NOMO-1 treated with DMSO at 0.1 percent for 48 hours (cell line): ENCODE results near the gene IL31RA.

ENCODE experiments used
- DNase-seq: peaks from one replicate; lab custom pipeline; 2025; ENCODE audit not compliant: unreplicated experiment; lab: John Stamatoyannopoulos, UW

IL31RA gene

GRCh38 chr5:55900776-55901175 lies 49.6 kb downstream of the IL31RA start:
- DNase-seq, result no peak

GRCh38 chr5:55902696-55903095 lies 51.5 kb downstream of the IL31RA start:
- DNase-seq, result no peak

- DNase-seq, result peak; percentile 92
These were observed 52.1 kb downstream of the IL31RA start for GRCh38 chr5:55903121-55903701.

GRCh38 chr5:55904152-55904551 lies 53.0 kb downstream of the IL31RA start:
- DNase-seq, result no peak

- DNase-seq, result no peak
These were observed 54.1 kb downstream of the IL31RA start for GRCh38 chr5:55905251-55905650.

GRCh38 chr5:55907927-55908326 lies 56.8 kb downstream of the IL31RA start:
- no peak for DNase-seq

DNA sequence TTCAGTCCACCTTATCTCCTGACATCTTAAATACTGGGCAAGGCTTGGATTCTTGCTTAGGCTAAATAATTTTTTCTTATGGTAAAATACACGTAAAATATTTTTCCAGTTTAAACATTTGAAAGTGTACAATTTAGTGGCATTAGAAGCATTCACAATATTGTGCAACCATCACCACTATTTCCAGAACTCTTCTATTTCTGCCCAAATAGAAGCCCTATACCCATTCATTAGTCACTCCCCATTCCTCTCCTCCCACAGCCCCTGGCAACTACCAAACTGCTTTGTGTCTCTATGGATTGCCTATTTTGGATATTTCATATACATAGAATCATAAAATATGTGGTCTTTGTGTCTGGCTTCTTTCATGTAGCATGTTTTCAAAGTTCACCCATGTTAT lies 57.6 kb downstream of the IL31RA start:
- no peak for DNase-seq

GRCh38 chr5:55911784-55912653 lies 60.9 kb downstream of the IL31RA start:
- DNase-seq, result no peak

- no peak for DNase-seq
These were observed 62.6 kb downstream of the IL31RA start for GRCh38 chr5:55913466-55914413.

GRCh38 chr5:55914971-55915370 lies 63.8 kb downstream of the IL31RA start:
- DNase-seq, result no peak

DNA sequence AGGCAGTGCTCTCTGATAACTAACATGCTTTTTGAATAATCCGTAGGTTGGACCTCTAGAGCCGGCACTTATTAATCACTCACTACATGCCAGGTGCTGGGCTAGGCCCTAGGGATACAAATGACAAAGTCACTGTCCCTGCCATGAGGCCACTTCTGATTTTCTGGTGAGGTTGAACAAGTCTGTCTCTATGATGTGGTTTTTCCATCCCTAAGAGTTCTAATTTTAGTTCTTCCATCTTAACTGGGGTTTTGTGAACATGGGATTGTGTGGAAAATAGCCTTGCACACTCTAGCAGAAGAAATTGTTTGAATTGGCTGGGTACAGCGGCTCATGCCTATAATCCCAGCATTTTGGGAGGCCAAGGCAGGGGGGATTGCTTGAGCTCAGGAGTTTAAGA lies 64.6 kb downstream of the IL31RA start:
- DNase-seq, result no peak

- DNase-seq, result no peak
These were observed 65.8 kb downstream of the IL31RA start for GRCh38 chr5:55916986-55917385.

DNA sequence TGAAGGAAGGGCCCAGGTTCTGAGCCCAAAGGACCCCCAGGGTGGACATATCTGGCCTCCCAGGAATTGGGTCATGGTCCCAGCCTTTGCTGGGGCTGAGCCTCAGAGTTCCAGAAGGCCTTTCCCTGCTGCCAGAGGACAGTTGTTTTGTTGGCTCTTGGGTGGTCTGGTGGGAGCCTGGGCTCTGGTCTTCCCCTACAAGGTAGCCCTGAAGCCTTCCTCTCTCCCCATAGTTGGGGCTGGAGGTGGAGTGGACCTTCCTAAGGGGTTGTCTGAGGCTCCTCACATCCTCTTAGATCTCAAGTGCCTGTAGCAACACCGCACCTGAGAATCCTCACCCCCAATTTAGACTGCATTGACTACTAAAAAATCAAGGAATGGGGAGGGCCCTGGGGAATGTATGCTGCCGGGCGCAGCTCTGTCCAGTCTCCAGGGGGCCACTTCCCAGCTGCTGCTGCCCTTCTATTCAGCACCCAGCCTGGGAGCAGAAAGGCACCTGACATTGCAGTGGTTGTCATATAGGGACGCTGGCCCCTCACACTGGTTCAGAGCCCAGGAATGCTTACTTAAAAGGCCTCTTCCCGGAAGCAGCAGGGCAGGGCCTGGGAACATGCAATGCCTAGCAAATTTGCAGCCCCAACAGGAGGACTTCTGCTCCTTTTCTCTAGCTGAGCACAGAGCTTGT lies 66.4 kb downstream of the IL31RA start:
- no peak for DNase-seq

DNA sequence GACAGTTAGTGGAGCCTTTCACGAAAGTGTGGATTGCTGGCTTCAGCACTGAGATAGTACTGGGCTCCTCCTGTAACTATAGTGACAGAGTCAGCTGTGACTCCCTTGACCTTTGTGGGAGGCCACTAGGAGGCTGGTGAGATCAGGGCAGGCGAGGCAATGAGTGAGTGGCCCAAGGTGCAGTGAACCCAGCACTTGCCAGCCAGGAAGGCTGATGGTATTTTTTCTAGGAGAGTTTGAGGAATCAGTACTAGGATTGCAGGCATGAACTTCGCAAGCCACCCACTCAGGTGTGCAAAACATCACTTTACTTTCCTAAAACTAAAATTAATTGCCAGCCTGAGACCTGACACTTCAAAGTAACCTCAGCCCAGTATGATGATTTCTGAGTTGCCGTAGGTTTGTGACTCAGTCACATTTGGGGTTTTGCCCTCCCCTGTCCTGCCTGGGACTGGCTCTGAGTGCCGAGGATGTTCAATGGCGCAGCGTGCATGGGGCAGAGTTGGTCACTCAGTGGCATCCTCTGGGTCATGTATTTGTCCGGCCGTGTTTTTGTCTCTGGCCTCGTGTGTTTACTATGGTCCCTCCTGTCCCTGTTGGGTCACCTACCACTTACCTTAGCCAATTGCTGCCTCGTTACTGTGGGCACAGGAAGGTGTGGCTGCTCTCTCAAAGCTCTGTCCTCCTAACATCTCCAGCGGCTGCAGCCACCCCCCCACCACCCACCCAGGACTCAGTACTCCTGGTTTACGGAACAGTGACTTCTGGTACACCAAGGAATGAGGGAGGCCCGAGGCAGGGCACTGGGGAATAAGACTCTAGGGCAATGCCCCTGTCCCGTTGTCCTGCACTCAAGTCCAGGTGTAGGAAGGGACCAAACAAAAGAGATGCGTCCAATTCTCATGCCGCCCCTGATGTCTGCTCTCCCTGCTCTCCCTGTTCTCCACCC lies 67.2 kb downstream of the IL31RA start:
- DNase-seq, result no peak

DNA sequence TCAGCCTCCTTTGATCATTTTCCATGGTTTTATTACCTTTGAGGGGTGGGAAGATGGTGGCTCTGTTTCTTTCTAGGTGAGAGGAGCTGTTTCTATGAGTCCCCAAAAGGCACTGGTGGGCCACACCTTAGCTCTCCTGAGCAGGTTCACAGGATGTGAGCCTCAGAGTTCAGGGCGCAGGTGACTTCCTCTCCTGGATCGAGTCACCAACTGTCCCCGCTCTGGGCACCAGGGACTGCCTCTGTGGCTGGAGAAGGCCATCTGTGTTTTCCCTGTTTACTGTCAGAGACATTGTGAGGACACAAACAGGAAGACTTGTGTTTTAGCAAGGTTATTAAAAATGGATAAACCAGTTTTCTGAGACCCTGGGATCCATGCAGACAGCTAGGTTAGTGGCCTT lies 68.5 kb downstream of the IL31RA start:
- no peak for DNase-seq

GRCh38 chr5:55920784-55921183 lies 69.6 kb downstream of the IL31RA start:
- no peak for DNase-seq

GRCh38 chr5:55921617-55922016 lies 70.5 kb downstream of the IL31RA start:
- no peak for DNase-seq

DNA sequence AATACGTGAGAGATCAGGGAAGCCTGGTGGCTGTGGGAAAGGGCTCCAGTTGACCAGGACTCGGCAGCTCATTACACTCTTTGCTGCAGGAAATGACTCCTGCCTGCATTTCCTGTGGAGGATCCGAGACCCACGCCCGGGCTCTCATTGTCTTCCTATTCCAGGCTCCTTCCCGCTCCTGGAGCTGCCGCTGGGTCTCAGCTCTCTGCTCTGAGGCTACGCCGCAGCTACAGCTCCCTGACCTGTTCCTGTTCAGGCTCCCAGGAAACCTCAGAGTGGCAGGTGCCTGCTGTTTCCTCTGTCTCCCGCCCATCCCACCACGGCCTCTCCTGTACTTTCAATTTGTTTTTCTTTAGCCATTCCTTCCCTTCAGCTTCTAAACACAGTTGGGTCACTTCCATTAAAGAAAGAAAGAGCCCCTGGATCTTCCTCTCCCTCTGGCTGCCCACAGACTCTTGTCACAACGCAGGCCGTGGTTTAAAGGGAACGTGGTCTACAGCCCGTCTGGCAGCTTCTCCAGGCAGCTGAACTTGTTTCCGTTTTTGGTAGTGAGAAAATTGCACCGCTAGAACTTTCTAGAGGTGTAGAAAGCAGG lies 72.1 kb downstream of the IL31RA start:
- peak; percentile 16 for DNase-seq

- DNase-seq, result no peak
These were observed 72.8 kb downstream of the IL31RA start for GRCh38 chr5:55923865-55924500.
